NOMO-1 treated with dmso at 0.1 percent for 144 hours (cell line): ENCODE results near the gene SDHB.

Source experiments
- DNase-seq: peaks from one replicate; lab custom pipeline; 2025; ENCODE audit not compliant: unreplicated experiment; lab: John Stamatoyannopoulos, UW

Gene SDHB

GRCh38 chr1:17053685-17054410 lies at the start of gene SDHB:
SDHB (minus strand) TSS chr1:17054032; CDS start chr1:17054019, 13 bp downstream.
- DNase-seq: peak; percentile 88

DNA sequence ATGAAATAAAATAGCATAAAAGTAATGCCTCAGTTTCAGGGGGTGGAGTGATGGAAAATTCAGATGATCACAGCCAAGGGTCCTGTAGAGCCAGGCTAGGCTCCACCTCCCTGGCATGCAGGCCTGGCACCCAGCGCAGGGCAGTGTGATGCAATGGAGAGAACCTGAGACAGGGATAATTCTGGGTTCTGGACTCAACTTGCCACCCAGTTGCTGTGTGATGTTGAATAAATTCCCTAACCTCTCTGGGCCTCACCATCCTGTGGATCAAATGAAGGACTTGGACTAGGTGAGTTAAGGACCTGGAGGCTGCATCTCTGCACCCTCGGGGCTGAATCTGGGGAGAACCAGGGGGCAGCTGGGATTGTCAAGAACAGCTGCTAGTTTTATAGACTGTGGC lies 48.4 kb upstream of the SDHB start:
- DNase-seq: no peak

DNA sequence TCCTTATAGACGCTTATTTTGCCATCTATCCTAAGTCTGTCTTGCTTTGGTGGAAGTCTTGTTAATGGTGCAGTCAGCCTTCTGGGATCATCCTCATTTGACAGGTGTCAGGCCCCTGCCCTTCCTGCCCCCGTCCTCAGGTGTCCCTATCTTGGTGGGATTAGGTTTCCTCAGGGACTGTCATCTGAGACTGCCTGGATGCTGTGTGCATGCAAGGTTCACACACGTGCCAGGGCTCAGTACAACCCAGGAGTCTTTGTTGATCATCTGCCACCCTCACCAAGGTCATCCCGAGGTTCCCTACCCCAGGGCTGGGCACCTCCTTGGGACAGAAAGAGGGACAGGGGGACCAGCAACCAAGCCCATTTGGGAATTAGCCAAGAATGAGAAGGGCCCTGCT lies 47.4 kb upstream of the SDHB start:
- DNase-seq: no peak

DNA sequence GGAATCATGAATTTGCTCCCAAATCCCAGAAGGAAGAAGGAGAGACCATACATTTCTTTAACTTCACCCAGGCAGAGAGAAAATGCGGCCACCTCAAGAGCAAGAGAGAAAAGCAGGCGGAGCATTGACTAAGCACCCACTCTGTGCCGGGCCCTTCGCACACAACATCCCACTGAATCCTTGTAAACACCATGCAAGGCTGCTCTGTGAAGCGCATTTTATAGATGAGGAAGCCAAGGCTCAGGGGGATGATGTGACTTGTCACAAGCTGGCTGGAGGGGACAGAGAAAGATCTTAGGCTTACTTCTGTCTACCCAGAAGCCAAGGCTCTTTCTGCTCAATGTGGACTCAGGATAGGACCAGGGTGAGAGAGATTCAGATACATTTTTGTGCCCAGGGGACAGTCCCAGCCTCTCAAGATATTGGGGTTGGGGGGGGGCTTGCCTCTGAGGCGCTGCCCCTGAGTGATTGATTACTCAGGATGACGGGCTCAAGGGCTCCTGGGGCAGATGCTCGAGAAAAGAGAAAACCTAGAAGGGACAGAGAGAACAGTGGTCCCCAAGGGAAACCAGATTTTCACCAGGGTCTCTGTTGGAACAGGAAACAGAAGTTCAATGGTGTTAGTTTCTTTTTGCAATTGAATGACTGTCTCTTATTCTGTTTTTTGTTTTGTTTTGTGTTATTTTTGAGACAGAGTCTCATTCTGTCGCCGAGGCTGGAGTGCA lies 45.9 kb upstream of the SDHB start:
- no peak for DNase-seq

GRCh38 chr1:17098446-17099317 lies 44.9 kb upstream of the SDHB start:
- DNase-seq: peak; percentile 41

DNA sequence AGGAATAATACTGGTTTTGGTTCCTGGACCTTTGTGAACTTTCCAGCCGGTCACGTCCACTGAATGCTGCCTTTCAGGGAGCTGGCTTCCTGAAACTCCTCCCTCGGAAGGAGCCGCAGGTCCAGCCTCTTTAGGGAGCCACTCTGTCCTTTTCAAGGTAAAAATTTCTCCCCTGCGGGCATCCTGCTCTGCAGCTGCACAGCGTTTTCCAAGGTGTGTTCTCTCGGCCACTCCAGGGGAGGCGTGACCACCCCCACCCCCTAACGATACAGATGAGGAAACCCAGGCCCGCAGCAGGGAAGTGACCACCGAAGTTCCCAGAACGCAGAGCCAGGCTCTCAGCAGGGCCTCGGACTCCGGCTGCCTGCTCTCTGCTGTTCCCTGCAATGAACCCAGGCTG lies 44.0 kb upstream of the SDHB start:
- no peak for DNase-seq

GRCh38 chr1:17097147-17097546 lies 43.3 kb upstream of the SDHB start:
- DNase-seq: no peak

DNA sequence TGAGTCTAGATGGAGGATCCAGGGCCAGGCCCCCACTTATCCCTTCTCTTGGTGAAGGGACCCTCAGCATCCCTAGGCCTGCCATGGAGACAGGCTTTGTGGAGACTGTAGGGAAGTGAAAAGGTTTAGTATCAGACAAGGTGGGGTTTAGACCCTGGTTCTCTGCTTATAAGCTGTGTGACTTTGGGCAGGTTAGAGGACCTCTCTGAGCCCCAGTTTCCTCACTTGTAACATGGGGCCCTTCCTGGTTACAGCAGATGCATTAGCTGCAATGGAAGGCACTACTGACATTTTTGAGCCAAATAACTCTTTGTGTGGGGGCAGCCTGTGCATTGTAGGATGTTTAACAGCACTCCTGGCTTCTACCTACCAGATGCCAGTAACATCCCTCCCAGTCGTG lies 42.8 kb upstream of the SDHB start:
- DNase-seq: no peak

DNA sequence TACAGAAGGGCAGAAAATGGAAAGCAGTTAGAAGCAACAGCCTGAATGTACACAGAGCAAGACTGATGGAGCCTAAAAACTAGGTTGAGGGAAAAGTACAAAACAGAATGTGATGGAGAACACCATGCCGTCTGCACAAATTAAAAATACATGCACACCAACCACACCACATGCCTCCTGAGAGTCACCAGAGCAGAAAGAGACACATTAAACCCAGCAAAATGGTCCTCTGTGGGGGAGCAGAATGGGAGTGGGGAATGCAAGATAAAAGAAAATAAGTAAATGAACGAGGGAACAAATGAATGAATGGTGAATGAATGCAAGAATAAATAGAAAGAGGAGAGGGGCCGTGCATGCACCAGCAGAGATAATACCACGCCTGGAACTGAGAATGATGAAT lies 41.3 kb upstream of the SDHB start:
- DNase-seq: no peak

GRCh38 chr1:17094664-17095063 lies 40.8 kb upstream of the SDHB start:
- no peak for DNase-seq

- no peak for DNase-seq
These were observed 40.1 kb upstream of the SDHB start for GRCh38 chr1:17093822-17094393.

DNA sequence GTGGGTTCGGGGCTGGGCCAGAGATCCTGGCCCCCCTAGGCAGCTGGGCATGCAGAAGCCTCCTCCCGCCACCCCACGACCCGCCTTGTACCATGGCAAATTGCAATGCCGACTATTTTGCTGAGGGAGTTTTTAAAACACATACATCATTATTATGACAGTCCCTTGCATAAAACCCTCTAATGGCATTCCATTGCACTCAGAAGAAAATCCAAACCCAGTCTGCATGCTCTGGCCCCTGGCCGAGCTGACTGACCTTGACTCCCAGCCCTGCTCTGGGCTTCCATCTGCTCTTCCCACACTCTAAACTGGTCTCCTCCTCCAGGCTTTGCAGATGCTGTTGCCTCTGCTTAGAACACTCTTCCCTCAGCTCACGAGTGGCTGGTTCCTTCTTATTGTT lies 37.4 kb upstream of the SDHB start:
- no peak for DNase-seq

- DNase-seq: no peak
These were observed 35.7 kb upstream of the SDHB start for GRCh38 chr1:17089506-17089905.

DNA sequence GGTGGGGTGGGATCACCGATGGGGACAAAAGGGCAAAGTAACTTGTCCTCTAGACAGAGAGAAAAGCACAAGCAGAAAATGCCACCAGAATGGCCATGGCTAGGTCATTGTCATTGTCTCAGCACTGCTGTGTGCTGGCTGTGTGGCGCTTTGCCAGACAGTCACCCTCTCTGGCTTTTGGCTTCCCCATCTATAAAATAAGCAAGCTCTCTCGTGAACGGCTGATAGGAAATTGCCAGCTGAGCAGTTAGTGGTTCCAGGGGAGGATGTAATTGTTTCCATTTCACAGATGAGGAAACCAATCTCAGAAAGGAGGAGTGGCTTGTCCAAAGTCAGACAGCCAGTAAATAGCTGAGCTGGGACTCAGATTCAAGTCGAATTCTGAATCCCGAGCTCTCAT lies 32.9 kb upstream of the SDHB start:
- DNase-seq: no peak

- no peak for DNase-seq
These were observed 31.0 kb upstream of the SDHB start for GRCh38 chr1:17084787-17085186.

- DNase-seq: no peak
These were observed 28.9 kb upstream of the SDHB start for GRCh38 chr1:17082761-17083160.

- DNase-seq: no peak
These were observed 27.6 kb upstream of the SDHB start for GRCh38 chr1:17081439-17081838.

DNA sequence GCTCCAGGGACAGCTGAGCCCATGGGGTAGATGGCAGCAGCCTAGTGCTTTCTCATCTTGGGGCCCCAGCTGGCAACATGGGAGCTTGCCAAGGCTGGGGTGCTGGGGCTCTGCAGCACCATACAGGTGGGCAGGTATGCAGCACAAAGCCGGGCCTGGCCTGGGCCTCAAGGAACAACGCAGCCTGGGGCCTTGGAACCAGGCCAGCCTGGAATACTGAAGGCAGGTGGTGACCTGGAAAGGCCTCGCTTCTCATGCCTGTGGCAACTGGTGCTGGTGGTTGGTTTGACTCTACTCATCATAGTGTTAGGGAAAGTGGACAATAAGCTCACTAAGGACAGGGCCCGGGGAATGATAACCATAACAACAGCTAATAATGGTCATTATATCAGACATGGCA lies 27.0 kb upstream of the SDHB start:
- no peak for DNase-seq

GRCh38 chr1:17080085-17080759 lies 26.4 kb upstream of the SDHB start:
- no peak for DNase-seq

- no peak for DNase-seq
These were observed 25.4 kb upstream of the SDHB start for GRCh38 chr1:17078991-17079868.
